NCI-H1694 (cell line): ENCODE measurements around the gene UIMC1.

Experiments used
- DNase-seq: peaks from one replicate; lab custom pipeline; 2025; lab: John Stamatoyannopoulos, UW

The UIMC1 gene

GRCh38 chr5:176902102-176902814, 104.3 kb downstream of the UIMC1 start:
- no peak for DNase-seq

GRCh38 chr5:176901260-176902101, 105.1 kb downstream of the UIMC1 start:
- no peak for DNase-seq

GRCh38 chr5:176900780-176901204, 105.8 kb downstream of the UIMC1 start:
- DNase-seq = no peak

GRCh38 chr5:176899946-176900779, 106.4 kb downstream of the UIMC1 start:
- DNase-seq = no peak

GRCh38 chr5:176899296-176899891, 107.2 kb downstream of the UIMC1 start, which contains the start of gene HK3:
Gene HK3 (minus strand): TSS chr5:176899346. CDS start chr5:176896159, 3,187 bp downstream.
- no peak for DNase-seq

GRCh38 chr5:176897263-176897662, 109.3 kb downstream of the UIMC1 start:
- no peak for DNase-seq

- DNase-seq = no peak
Measured at GRCh38 chr5:176895831-176896230, 110.7 kb downstream of the UIMC1 start.

GRCh38 chr5:176894298-176894697, 112.3 kb downstream of the UIMC1 start:
- DNase-seq = no peak

- no peak for DNase-seq
Measured at GRCh38 chr5:176892663-176893062, 113.9 kb downstream of the UIMC1 start.

GRCh38 chr5:176891331-176891958, 115.1 kb downstream of the UIMC1 start:
- no peak for DNase-seq

GRCh38 chr5:176890455-176891330, 115.9 kb downstream of the UIMC1 start:
- no peak for DNase-seq

- no peak for DNase-seq
Measured at GRCh38 chr5:176889321-176890280, 117.0 kb downstream of the UIMC1 start.

- no peak for DNase-seq
Measured at GRCh38 chr5:176888865-176889165, 117.8 kb downstream of the UIMC1 start.

- no peak for DNase-seq
Measured at GRCh38 chr5:176888016-176888864, 118.3 kb downstream of the UIMC1 start.

GRCh38 chr5:176887252-176887849, 119.2 kb downstream of the UIMC1 start:
- DNase-seq = no peak

GRCh38 chr5:176886336-176887251, 120.0 kb downstream of the UIMC1 start:
- DNase-seq = no peak

- DNase-seq = no peak
Measured at GRCh38 chr5:176884571-176884890, 122.0 kb downstream of the UIMC1 start.
